SU-DHL-6 (cell line): ENCODE measurements around the gene CD3G.

Experiments used
- H2AFZ ChIP-seq: fragments of 200-600 bp; sonication (generic); 2 replicates; pipeline ENCODE4 v1.6.1; 2014; ENCODE audit warnings: low read depth, mild to moderate bottlenecking, moderate library complexity, mixed read lengths, antibody characterized with exemption, low read length; ENCODE audit not compliant: severe bottlenecking
- H3F3A ChIP-seq: fragments of 200-600 bp; shearing (Covaris generic); 2 replicates; pipeline ENCODE4 v1.6.0; 2016; ENCODE audit warnings: antibody characterized with exemption, mild to moderate bottlenecking; ENCODE audit not compliant: insufficient read depth
- H3K27ac ChIP-seq: fragments of 200-600 bp; sonication (generic); 2 replicates; pipeline ENCODE4 v1.5.1; 2016; ENCODE audit warnings: low read depth, mild to moderate bottlenecking, low read length, moderate library complexity, mixed read lengths
- H3K27me3 ChIP-seq: fragments of 200-600 bp; sonication (generic), shearing (Covaris generic); 2 replicates; pipeline ENCODE4 v1.6.0; 2014; ENCODE audit warnings: mild to moderate bottlenecking, low read length
- H3K36me3 ChIP-seq: fragments of 200-600 bp; sonication (generic); 2 replicates; pipeline ENCODE4 v1.6.1; 2014; ENCODE audit warnings: mild to moderate bottlenecking, low read length, mixed read lengths
- H3K4me2 ChIP-seq: fragments of 300-600, 200-600 bp; shearing (Covaris generic), sonication (generic); 2 replicates; pipeline ENCODE4 v1.6.0; 2014; ENCODE audit warnings: low read length, low read depth, mild to moderate bottlenecking; ENCODE audit not compliant: poor library complexity, severe bottlenecking
- H3K4me3 ChIP-seq: fragments of 200-600 bp; sonication (generic); 2 replicates; pipeline ENCODE4 v1.5.1; 2014; ENCODE audit warnings: antibody characterized with exemption, low read length, mild to moderate bottlenecking, mixed read lengths; ENCODE audit not compliant: insufficient read depth, poor library complexity, severe bottlenecking
- H3K79me2 ChIP-seq: fragments of 200-600 bp; sonication (generic); 2 replicates; pipeline ENCODE4 v1.6.1; 2014; ENCODE audit warnings: mild to moderate bottlenecking, low read length, moderate library complexity; ENCODE audit not compliant: insufficient read depth
- H3K9ac ChIP-seq: fragments of 200-600 bp; sonication (generic); 2 replicates; pipeline ENCODE4 v1.7.0; 2014; ENCODE audit warnings: mild to moderate bottlenecking, low read length
- H3K9me2 ChIP-seq: fragments of 200-600 bp; sonication (generic); replicated peaks from 2 replicates; pipeline ENCODE4 v1.6.1; 2014; ENCODE audit warnings: low read length; ENCODE audit not compliant: insufficient read depth
- H3K9me3 ChIP-seq: fragments of 200-600 bp; sonication (generic); 2 replicates; pipeline ENCODE4 v1.6.1; 2014; ENCODE audit warnings: low read length, mixed read lengths; ENCODE audit not compliant: insufficient read depth
- H4K20me1 ChIP-seq: fragments of 200-600 bp; sonication (generic); 2 replicates; pipeline ENCODE4 v1.6.1; 2014; ENCODE audit warnings: low read depth, mild to moderate bottlenecking, antibody characterized with exemption, low read length, moderate library complexity, mixed read lengths
- EZH2phosphoT487 ChIP-seq: fragments of 200-600 bp; sonication (generic), shearing (Covaris generic); conservative IDR thresholded peaks from 2 replicates; pipeline ENCODE4 v1.6.1; 2018; ENCODE audit warnings: mild to moderate bottlenecking, antibody characterized with exemption, low read length, moderate library complexity, mixed read lengths
- TF ChIP-seq, protein P1 (sequence below): fragments of 200-600 bp; sonication (generic); IDR thresholded peaks from one replicate; pipeline ENCODE4 v1.5.1; 2017; ENCODE audit warnings: antibody characterized with exemption, mild to moderate bottlenecking, low read length, moderate library complexity; ENCODE audit not compliant: insufficient read depth, poor library complexity, severe bottlenecking

Gene CD3G

GRCh38 chr11:118349475-118349874 is 5.3 kb downstream of the CD3G start:
- Histone ChIP-seq H3K9ac (no peak overlapping the region), H3K4me2 (no peak overlapping the region), H3K79me2 (no peaks in the 10 kb centered on the region), H3K27me3 (no peaks in the 10 kb centered on the region), H3F3A (no peaks in the 10 kb centered on the region), H3K36me3 (no peaks in the 10 kb centered on the region), H4K20me1 (no peaks in the 10 kb centered on the region), H2AFZ (no peak overlapping the region), H3K4me3 (no peak overlapping the region), H3K9me3 (no peaks in the 10 kb centered on the region), H3K9me2 (no peaks in the 10 kb centered on the region), H3K27ac (no peak overlapping the region)
- TF ChIP-seq, protein P1, sequence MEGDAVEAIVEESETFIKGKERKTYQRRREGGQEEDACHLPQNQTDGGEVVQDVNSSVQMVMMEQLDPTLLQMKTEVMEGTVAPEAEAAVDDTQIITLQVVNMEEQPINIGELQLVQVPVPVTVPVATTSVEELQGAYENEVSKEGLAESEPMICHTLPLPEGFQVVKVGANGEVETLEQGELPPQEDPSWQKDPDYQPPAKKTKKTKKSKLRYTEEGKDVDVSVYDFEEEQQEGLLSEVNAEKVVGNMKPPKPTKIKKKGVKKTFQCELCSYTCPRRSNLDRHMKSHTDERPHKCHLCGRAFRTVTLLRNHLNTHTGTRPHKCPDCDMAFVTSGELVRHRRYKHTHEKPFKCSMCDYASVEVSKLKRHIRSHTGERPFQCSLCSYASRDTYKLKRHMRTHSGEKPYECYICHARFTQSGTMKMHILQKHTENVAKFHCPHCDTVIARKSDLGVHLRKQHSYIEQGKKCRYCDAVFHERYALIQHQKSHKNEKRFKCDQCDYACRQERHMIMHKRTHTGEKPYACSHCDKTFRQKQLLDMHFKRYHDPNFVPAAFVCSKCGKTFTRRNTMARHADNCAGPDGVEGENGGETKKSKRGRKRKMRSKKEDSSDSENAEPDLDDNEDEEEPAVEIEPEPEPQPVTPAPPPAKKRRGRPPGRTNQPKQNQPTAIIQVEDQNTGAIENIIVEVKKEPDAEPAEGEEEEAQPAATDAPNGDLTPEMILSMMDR = no peak
- TF ChIP-seq EZH2phosphoT487 = no peak

DNA sequence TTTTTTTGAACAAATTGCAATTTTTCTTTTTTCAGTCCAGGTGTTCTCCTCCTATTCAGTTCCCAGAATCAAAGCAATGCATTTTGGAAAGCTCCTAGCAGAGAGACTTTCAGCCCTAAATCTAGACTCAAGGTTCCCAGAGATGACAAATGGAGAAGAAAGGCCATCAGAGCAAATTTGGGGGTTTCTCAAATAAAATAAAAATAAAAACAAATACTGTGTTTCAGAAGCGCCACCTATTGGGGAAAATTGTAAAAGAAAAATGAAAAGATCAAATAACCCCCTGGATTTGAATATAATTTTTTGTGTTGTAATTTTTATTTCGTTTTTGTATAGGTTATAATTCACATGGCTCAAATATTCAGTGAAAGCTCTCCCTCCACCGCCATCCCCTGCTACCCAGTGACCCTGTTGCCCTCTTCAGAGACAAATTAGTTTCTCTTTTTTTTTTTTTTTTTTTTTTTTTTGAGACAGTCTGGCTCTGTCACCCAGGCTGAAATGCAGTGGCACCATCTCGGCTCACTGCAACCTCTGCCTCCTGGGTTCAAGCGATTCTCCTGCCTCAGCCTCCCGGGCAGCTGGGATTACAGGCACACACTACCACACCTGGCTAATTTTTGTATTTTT is 9.1 kb downstream of the CD3G start:
- no peaks in the 10 kb centered on the region for H3K9me3 ChIP-seq
- no peaks in the 10 kb centered on the region for H3K27me3 ChIP-seq
- peaks cover 5% of the 10 kb centered on the region; the same call in 1 of the 2 replicates for H3F3A ChIP-seq
- H4K20me1 ChIP-seq = no peaks in the 10 kb centered on the region
- H3K27ac ChIP-seq = no peak overlapping the region
- H3K79me2 ChIP-seq = no peaks in the 10 kb centered on the region
- TF ChIP-seq, protein P1 = peak; percentile 42
- no peak for TF ChIP-seq EZH2phosphoT487
- no peaks in the 10 kb centered on the region for H3K9me2 ChIP-seq
- no peak overlapping the region for H3K4me3 ChIP-seq
- H3K4me2 ChIP-seq = peak overlapping the region; percentile 20
- no peaks in the 10 kb centered on the region for H3K36me3 ChIP-seq
- no peak overlapping the region for H3K9ac ChIP-seq
- H2AFZ ChIP-seq = no peak overlapping the region

- Histone ChIP-seq H3K36me3 (no peaks in the 10 kb centered on the region), H4K20me1 (peaks cover 3% of the 10 kb centered on the region; the same call in 1 of the 2 replicates), H3K4me2 (no peak overlapping the region), H3K27me3 (no peaks in the 10 kb centered on the region), H3K27ac (no peak overlapping the region), H3K79me2 (peaks cover 36% of the 10 kb centered on the region), H3K9ac (no peak overlapping the region), H2AFZ (no peak overlapping the region), H3F3A (peaks cover 14% of the 10 kb centered on the region), H3K9me3 (no peaks in the 10 kb centered on the region), H3K4me3 (no peak overlapping the region), H3K9me2 (no peaks in the 10 kb centered on the region)
- no peak for TF ChIP-seq EZH2phosphoT487
- TF ChIP-seq, protein P1 = no peak
These were observed 13.9 kb downstream of the CD3G start for GRCh38 chr11:118358071-118358470.
